GM18498 (cell line): ENCODE results near the gene SPAG4.

Source experiments
- ATAC-seq: cut with Tn5 transposase; IDR thresholded peaks from one replicate; pipeline ENCODE4 v1.9.1; 2021; ENCODE audit warnings: mild to moderate bottlenecking, moderate library complexity; ENCODE audit not compliant: unreplicated experiment

The SPAG4 gene

DNA sequence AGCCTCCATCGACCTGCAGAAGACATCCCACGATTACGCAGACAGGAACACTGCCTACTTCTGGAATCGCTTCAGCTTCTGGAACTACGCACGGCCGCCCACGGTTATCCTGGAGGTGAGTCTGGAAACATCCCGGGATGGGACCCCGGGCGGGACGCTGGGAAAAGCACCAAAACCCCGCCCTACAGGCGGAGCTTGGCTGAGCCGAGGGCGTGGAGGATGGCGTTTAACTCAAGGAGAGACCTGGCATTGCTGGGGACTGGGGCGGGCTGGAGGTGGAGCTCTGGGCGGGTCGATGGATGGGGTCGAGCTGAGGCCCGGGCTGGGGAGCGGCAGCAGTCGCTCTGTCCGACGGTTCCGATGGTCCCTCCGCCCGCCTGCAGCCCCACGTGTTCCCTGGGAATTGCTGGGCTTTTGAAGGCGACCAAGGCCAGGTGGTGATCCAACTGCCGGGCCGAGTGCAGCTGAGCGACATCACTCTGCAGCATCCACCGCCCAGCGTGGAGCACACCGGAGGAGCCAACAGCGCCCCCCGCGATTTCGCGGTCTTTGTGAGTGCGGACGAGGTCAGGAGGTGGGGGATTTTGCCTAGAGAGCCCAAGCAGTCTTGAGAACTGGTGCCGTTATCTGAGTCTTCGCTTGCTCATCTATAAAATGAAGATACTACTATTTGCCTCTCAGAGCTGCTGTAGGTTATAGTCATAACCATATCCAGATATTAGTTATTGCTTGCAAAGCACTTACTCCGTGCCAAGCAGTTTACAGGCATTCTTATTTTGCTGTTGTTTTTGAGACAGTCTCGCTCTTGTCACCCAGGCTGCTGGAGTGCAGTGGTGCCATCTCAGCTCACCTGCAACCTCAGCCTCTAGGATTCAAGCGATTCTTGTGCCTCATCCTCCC lies 3.8 kb downstream of the SPAG4 start:
- ATAC-seq: peak; percentile 37

DNA sequence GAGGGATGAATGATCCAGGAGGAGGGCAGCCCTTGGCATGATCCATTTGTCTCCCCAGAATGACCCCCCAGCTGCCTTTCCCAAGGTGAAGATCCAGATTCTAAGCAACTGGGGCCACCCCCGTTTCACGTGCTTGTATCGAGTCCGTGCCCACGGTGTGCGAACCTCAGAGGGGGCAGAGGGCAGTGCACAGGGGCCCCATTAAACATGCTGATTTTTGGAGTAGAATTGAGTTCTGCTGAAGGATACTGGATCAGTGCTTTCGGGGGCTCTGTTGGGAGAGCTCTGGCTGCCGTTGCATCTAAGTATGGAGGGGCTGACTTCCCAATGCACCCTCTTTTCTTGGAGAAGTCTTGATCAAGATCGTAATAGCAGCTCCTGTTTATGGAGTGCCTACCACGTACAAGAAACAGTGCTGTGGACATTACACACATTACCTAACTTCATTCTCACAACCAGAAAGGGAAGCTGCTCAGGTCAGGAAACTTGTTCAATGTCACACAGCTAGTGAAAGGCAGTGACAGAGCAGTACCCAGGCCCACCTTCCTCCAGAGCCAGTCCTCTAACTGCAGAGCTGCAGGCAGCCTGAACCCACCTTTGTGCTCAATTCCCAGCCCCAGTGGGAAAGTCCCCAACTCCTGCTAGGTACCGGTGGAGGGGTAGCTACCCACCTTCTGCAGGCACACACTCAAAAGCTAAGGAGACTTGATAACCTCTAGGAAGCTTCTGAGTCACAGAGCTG lies 5.4 kb downstream of the SPAG4 start:
- ATAC-seq: no peak

DNA sequence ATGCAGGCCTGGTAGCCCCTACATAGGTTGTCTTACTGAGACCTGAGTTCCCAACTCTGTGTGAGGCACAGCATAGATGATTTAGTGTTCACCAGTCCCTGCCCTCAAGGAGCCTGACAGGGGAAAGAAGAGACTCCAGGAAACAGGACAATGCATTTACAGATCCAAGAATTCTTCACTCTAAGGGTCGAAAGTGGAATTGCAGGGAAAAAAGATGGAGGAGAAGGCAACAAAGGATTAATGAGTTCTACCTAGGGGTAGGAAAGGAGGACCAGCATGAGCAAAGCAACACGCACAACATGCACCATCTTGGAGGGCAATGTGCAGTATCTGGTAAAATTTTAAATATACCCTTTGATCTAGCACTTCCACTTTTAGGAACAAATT lies 5.9 kb downstream of the SPAG4 start:
- ATAC-seq: no peak

DNA sequence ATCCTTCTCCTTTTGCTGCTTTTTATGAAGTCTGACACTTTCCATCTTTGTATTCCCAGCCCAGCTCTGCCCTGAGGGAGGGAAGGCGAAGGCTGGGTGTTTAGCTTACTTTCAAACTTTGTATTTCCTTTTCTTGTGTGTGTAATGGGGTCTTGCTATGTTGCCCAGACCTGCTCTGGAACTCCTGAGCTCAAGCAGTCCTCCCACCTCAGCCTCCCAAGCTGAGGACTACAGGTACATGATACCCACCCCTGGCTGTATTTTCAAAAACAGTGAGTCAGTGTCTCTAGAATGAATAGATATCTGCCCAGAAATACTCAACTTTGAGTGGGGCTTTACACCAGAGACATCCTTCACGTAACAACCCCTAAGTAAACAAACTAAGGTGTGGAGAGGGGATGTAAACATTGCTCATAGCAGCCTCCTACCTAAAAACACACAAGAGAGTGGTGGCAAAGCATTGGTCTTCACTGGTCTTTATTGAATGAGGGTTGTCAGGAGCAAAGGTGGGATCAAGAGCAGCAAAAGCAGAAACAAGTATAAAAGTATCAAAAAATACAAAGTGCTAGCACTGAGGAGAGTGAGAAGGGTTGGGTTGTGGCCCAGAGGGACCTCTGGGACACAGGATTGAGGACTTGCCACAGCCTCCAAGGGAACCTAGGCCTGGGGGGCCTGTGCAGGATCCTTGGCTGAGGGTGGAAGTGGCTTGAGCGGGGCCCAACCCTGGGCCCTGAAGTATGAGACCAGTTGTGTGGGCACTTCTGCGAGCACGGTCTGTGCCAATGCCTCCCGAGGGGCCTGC lies 10.2 kb downstream of the SPAG4 start:
- ATAC-seq: no peak

DNA sequence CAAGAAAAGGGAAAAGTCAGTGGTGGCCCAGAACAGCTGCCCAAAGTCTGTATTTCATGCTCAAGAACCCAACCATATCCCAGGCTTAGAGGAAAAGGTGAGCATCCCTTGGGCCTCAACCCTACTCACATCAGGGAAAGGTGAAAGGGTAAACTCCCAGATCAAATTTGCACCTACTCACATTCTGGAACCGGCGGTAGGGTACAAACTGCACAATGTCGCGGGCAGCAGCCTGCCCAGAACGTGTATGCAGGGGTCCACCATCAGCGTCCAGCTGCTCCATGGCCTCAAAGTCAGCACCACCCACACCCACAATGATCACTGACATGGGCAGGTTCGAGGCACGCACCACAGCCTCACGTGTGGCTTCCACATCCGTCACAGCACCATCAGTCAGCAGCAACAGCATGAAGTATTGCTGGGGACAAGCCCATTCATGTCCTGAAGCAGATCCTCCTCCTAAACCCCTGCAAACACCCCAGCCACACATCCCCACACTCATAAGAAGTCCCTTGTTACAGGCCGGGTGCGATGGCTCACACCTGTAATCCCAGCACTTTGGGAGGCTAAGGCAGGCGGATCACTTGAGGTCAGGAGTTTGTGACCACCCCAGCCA lies 10.9 kb downstream of the SPAG4 start:
- no peak for ATAC-seq

DNA sequence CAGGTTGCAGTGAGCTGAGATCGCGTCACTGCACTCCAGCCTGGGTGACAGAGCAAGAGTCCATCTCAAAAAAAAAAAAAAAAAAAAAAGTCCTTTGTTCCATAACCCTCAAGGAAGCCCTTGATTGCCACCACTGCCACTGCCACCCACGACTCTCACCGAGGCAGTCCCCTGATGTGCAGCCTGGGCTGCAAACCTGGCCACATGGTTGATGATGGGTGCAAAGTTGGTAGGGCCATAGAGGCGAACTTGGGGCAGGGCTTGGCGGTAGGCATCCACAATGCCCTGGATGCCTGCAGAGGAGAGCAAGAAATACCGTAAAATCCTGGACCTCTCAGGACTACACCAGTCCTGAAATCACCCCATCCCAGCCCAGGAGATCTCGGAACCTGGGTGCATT lies 11.5 kb downstream of the SPAG4 start:
- ATAC-seq: no peak

DNA sequence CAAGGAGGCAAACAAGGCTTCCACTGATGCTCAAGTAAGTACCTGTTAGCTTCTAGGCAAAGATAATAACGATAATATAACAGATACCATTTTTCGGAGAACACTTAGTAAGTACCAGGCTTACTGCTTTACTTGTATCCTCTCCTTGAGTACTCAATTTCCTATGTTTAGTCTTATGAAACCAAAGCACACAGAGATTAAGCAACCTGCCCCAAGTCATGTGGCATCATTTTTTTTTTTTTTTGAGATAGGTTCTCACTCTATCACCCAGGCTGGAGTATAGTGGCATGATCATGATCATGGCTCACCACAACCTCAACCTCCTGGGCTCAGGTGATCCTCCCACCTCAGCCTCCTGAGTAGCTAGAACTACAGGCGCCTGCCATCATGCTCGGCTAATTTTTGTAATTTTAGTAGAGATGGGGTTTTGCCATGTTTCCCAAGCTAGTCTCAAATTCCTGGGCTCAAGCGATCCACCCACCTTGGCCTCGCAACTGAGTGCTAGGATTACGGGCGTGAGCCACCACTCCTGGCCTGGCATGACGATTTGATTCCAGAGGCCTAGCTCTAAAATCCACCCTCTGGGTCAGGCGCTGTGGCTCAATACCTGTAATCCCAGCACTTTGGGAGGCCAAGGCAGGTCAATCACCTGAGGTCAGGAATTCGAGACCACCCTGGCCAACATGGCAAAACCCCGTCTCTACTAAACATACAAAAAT lies 14.0 kb downstream of the SPAG4 start:
- no peak for ATAC-seq

DNA sequence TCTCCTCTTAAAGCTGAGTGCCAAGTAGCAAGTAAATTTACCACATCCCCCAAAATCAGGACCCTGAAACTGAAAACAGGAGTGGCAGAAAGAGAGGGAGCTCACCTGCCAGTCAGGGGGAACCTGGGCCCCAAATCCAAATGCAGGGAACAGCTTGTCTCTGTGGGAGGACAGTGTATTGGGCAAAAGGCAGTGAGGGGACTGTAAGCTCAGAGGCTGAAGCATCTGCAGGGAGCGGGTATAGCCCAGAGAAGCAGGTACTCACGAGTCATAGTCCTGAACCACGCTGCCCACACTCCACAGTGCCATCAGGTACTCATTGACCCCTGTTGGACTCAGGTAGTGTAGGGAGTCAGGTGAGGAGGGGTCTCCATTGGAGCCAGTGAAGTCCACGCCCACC lies 15.0 kb downstream of the SPAG4 start:
- ATAC-seq: no peak

DNA sequence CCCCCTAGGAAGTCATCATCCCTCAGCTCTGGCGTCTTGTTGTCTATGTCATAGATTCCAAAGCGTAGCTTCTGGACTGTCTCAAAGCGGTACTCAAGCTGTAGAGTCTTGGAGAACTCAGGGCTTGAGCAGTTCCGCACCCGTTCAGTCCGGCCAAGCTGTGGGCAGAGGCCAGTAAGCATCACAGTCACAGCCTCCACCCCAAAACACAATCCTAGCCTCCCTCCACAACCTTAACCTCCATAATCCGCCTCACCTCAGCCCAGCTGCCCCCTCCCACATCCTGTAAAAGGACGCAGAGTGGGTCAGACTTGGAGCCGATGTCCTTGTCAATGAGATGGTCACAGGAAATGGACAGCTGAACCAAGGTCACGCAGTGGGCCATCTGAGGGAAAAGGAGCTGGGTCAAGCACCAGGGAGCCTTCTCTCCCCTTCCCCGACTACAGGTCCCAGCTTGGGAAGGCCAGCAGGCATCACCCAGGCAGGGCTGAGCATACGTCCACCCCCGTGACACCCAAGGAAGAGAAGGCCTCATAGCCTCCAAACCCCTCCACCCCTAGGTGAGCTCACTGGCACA lies 17.0 kb downstream of the SPAG4 start:
- ATAC-seq: no peak

DNA sequence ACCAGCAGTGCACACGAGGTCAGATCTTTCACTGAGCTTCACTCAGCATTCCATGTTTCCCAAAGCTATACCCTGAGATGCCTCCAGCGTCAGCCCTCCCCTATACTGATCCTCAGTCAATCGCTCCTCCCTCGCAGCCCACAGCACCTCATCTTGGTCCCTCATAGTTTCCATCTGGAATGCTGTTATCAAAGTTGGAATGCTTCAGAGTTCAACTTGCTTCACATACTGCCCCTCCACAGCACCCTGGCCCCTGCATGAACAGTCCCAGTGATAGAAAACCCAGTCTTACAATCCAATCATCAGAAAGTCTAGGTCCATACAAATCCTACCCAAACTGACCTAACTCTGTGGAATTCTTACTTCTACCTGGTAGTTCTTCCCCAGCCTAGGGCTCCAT lies 20.0 kb downstream of the SPAG4 start:
- ATAC-seq: no peak

DNA sequence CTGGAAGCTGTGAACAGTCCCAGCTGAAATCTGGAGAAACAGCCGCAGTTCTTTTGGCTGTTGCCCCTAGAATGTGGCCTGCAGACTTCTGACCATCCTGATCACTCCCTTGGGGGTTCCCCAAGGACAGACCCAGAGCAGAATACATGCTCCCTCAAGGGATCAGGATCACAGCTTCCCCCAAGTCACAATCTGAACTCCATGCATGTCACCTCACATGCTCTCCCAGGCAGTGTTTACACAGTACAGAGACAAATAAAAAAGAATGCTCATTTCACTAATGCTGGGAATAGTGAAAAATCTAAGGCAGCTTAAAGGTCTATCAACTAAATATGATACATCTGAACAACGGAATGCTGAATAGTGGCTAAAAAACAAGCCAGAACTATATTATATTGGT lies 20.5 kb downstream of the SPAG4 start:
- no peak for ATAC-seq

DNA sequence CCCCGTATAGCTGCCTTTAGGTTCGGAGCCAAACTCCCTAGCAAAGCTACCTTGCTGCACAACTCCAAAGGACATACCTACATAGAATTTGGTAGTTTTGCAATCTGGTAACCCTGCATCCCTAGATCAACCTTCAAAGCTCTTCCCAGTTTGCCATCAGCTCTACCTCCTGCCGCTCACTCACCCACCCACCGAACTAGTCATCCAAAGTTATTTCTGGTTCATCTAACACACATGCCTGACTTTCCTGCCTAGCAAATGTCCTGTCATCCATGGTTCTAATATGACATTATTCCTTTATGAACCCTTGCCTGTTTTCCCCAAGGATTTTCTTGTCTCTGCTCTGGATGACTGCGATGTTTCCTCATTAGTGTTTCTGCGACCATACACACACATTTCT lies 21.6 kb downstream of the SPAG4 start:
- ATAC-seq: no peak

DNA sequence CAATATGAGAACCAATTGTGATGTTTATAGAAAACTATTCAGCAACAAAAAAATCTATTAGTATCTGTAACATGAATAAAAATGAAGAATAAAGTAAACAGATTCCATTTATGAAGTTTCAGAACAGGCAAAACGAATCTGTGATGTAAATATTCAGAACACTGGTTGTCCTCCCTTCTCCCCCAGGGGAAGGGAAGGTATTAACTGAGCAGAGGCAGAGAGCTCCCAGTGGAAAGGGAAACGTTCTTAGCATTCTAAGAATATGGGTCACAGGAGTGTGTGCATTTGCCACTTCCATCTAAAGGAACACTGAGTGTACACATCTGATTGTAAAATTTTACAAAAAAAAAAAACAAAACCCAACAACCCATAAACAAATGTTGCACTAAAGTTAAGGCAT lies 23.1 kb downstream of the SPAG4 start:
- ATAC-seq: no peak

DNA sequence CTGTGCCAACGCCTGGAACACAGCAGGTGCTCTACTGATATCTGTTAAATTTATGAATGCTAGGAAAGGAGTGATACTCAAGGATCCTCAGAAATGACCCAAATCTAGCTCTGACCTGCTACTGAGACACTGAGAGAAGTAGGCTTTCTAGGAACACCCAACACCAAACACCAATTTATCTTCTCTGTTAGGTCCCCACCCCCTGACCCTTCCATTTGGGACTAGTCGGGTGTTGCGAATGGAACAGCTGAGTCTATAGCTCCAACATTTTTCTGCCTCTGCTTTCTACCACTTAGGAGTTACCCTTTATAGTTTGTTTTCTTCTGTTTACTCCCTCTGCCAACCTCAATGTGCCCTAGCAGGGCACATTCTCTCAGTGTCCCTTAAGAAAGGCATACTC lies 25.1 kb downstream of the SPAG4 start:
- ATAC-seq: no peak

DNA sequence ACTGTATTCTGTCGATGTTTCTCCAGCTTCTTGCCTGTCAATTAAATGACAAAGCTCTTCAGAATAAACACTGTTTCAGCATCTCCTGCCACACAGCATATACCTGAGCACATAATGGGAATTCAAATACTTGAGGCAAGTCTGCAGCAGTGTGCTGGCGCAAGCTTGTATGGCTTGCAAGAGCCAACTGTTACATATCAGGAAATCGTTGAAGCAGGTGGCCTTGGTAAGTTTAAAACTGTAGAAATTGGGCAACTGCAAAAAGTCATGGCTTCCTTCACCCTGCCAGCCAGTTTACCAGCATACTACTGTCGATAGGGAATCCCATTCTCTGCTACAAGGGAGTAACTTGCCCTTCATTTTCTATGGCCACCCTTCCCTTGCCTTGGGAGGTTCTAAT lies 26.1 kb downstream of the SPAG4 start:
- ATAC-seq: no peak

DNA sequence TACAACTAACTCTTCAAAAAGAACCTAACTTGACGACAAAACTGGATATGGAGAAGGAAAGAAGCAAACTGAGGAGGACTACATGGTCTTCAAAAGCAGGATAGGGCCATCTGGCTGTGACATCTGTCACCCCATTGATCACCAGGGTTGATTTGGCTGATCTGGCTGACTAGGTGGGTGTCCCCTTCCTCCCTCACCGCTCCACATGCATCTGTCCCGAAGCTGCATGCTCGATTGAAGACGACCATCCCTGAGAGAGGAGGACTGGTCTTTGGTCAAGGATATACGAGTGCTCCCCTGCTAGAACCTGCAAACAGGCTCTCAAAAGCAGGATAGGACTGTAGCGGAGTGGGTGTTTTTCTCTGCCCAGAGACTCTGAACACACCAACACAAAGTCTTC lies 27.4 kb downstream of the SPAG4 start:
- no peak for ATAC-seq

DNA sequence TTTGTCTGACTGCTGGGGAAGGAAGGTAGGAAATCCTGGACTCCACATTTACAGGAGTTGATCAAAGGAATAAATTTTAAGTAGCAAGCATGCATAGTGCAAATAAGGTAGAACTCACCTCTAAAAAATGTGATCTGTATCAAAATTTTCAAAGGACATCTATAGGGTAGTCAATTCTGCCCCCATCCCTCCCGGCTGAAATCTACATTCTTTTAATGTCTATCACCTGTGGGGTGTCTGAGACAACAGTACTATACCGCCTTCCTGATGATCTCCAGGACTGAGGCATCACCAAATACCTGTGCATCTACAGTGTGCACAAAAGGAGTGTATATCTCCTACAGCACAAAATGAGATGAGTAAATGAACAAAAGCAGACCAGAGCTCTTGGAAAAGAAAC lies 29.2 kb downstream of the SPAG4 start:
- no peak for ATAC-seq

DNA sequence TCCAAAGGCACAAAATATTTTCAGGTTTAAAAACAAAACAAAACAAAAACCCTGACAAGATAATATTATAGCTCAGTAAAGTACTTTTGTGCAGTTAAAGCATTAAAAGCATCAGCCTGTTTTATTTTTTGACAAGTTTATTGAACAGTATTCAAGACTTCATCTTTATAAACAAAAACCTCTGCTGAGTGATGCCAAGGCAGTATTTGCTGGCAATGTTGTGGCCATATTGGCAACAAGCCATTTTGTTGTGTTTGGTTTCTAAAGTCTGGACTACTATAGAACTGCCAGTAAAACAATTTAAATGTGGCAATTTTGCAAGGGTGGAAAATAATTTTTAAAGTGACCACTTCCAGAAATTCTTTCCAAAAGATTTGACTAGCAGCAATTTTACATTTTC lies 33.2 kb downstream of the SPAG4 start:
- ATAC-seq: no peak

DNA sequence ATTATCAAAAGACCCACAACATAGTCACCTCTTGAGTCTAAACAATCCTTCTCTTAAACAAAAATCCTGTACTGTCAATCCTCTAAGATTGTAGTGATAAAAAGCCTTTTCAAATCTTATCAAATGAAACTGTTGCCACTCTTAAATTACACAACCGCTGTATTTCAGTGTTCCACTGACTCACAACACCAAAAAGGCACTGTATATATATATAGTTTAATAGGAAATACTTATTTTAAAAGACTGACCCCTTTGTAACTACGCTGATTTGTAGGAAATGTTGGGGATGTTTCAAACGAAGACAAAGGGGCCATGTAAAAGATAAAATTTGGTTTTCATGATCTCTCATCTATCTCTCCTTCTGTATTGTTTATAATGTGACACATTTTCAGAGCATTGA lies 35.0 kb downstream of the SPAG4 start:
- ATAC-seq: no peak

DNA sequence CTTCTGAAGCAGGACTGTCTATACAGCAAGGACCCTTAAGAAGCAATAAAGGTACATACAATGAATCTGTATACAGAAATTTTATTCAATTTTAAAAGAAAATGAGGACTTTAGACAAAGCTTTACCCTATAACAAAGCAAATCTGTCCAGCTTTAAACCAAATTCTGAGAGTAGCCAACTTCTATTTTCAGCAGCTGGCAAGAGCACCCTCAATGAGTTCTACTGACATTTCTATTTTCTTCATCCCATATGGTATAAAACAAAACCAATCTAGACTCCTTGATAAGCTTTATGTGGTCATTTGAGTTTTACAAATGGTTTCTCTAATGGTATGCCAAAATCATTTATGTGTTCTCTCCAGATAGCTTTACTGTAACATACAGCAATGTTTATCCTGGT lies 36.3 kb downstream of the SPAG4 start:
- no peak for ATAC-seq
